ENCODE results near the gene NCAPD2.
"Not testable (repeated sequence)": the region's sequence is repeated elsewhere in the genome, so short reads cannot be mapped to it uniquely, and the experiment has no call there.

Gene NCAPD2

GRCh38 chr12:6476489-6476888, 17.4 kb upstream of the NCAPD2 start:
- DNase-seq, result no peak
- H3K36me3 ChIP-seq (ENCODE audit: control insufficient read depth in 4 of 4, insufficient read depth in 4 of 4, low read length in 3 of 4), result no peaks in the 10 kb centered on the region
- CTCF ChIA-PET, result no interaction called here

GRCh38 chr12:6477601-6478377, 16.1 kb upstream of the NCAPD2 start:
- H3K4me3 ChIP-seq (ENCODE audit: control insufficient read depth in 1 of 7, extremely low read depth in 1 of 7, insufficient read depth in 4 of 7, low read depth in 2 of 7, low read length in 6 of 7); H3K9me3 ChIP-seq (ENCODE audit: control extremely low read depth in 1 of 5, control insufficient read depth in 4 of 5, insufficient read depth in 2 of 5, low read depth in 1 of 5, low read length in 4 of 5); DNase-seq; H3K27me3 ChIP-seq (replicated peaks in 2 of 5; ENCODE audit: control insufficient read depth in 4 of 5, insufficient read depth in 5 of 5, low read length in 4 of 5); H3K27ac ChIP-seq (ENCODE audit: insufficient read depth in 1 of 2, low read depth in 1 of 2, low read length in 2 of 2, poor library complexity in 1 of 2, severe bottlenecking in 2 of 2); H3K36me3 ChIP-seq (ENCODE audit: control insufficient read depth in 4 of 4, insufficient read depth in 4 of 4, low read length in 3 of 4); POLR2A ChIA-PET; H3K4me1 ChIP-seq (ENCODE audit: control extremely low read depth in 1 of 4, control insufficient read depth in 4 of 4, insufficient read depth in 4 of 4, low read length in 3 of 4); CTCF ChIA-PET: not testable (repeated sequence)
- 97% methylated on average over 30 of the region's 37 CpGs for WGBS (ENCODE audit: insufficient coverage)

More at GRCh38 chr12:6476489-6476888, 17.4 kb upstream of the NCAPD2 start:
- Histone ChIP-seq H3K27me3 (replicated peaks in 2 of 5; ENCODE audit: control insufficient read depth in 4 of 5, insufficient read depth in 5 of 5, low read length in 4 of 5) (no peaks in the 10 kb centered on the region), H3K4me3 (ENCODE audit: control insufficient read depth in 1 of 7, extremely low read depth in 1 of 7, insufficient read depth in 4 of 7, low read depth in 2 of 7, low read length in 6 of 7) (no peak overlapping the region), H3K27ac (ENCODE audit: insufficient read depth in 1 of 2, low read depth in 1 of 2, low read length in 2 of 2, poor library complexity in 1 of 2, severe bottlenecking in 2 of 2) (no peak overlapping the region), H3K4me1 (ENCODE audit: control extremely low read depth in 1 of 4, control insufficient read depth in 4 of 4, insufficient read depth in 4 of 4, low read length in 3 of 4) (no peaks in the 10 kb centered on the region), H3K9me3 (ENCODE audit: control extremely low read depth in 1 of 5, control insufficient read depth in 4 of 5, insufficient read depth in 2 of 5, low read depth in 1 of 5, low read length in 4 of 5) (no peaks in the 10 kb centered on the region)
- POLR2A ChIA-PET, result no interaction called here
- 85% methylated on average over 2 of the region's 3 CpGs for WGBS (ENCODE audit: insufficient coverage)

GRCh38 chr12:6478416-6478815, 15.5 kb upstream of the NCAPD2 start:
- ChIA-PET CTCF (no interaction called here), POLR2A (no interaction called here)
- Histone ChIP-seq H3K27ac (ENCODE audit: insufficient read depth in 1 of 2, low read depth in 1 of 2, low read length in 2 of 2, poor library complexity in 1 of 2, severe bottlenecking in 2 of 2) (no peak overlapping the region), H3K9me3 (ENCODE audit: control extremely low read depth in 1 of 5, control insufficient read depth in 4 of 5, insufficient read depth in 2 of 5, low read depth in 1 of 5, low read length in 4 of 5) (no peaks in the 10 kb centered on the region), H3K4me1 (ENCODE audit: control extremely low read depth in 1 of 4, control insufficient read depth in 4 of 4, insufficient read depth in 4 of 4, low read length in 3 of 4) (no peaks in the 10 kb centered on the region), H3K36me3 (ENCODE audit: control insufficient read depth in 4 of 4, insufficient read depth in 4 of 4, low read length in 3 of 4) (no peaks in the 10 kb centered on the region), H3K4me3 (ENCODE audit: control insufficient read depth in 1 of 7, extremely low read depth in 1 of 7, insufficient read depth in 4 of 7, low read depth in 2 of 7, low read length in 6 of 7) (no peak overlapping the region), H3K27me3 (replicated peaks in 2 of 5; ENCODE audit: control insufficient read depth in 4 of 5, insufficient read depth in 5 of 5, low read length in 4 of 5) (no peaks in the 10 kb centered on the region)
- no peak for DNase-seq
- 97% methylated on average over 20 of the region's 20 CpGs for WGBS (ENCODE audit: insufficient coverage)

GRCh38 chr12:6488240-6488639, 5.7 kb upstream of the NCAPD2 start:
- Histone ChIP-seq H3K27ac (ENCODE audit: insufficient read depth in 1 of 2, low read depth in 1 of 2, low read length in 2 of 2, poor library complexity in 1 of 2, severe bottlenecking in 2 of 2) (no peak overlapping the region), H3K9me3 (ENCODE audit: control extremely low read depth in 1 of 5, control insufficient read depth in 4 of 5, insufficient read depth in 2 of 5, low read depth in 1 of 5, low read length in 4 of 5) (no peaks in the 10 kb centered on the region), H3K4me3 (ENCODE audit: control insufficient read depth in 1 of 7, extremely low read depth in 1 of 7, insufficient read depth in 4 of 7, low read depth in 2 of 7, low read length in 6 of 7) (no peak overlapping the region), H3K4me1 (ENCODE audit: control extremely low read depth in 1 of 4, control insufficient read depth in 4 of 4, insufficient read depth in 4 of 4, low read length in 3 of 4) (peaks cover 8 to 12% (median 10%) of the 10 kb centered on the region in 4 experiments), H3K36me3 (ENCODE audit: control insufficient read depth in 4 of 4, insufficient read depth in 4 of 4, low read length in 3 of 4) (peaks cover 0 to 6% (median 2%) of the 10 kb centered on the region in 4 experiments), H3K27me3 (replicated peaks in 2 of 5; ENCODE audit: control insufficient read depth in 4 of 5, insufficient read depth in 5 of 5, low read length in 4 of 5) (no peaks in the 10 kb centered on the region)
- ChIA-PET POLR2A (interaction anchor here (2.2 kb wide), 1 partner anchor 18 kb away, joined by 8 read pairs; the partner anchor contains the start of gene VAMP1), CTCF (interaction anchor here (1.1 to 3.0 kb wide), 2 partner anchors 9 to 23 kb away, joined by 4 to 12 read pairs; no protein-coding TSS in a partner anchor)
- WGBS (ENCODE audit: insufficient coverage), result 100% methylated on average over 1 of the region's 1 CpG
- DNase-seq, result no peak

- DNase-seq, result no peak
- 86% methylated on average over 4 of the region's 4 CpGs for WGBS (ENCODE audit: insufficient coverage)
- CTCF ChIA-PET, result no interaction called here
Observed at GRCh38 chr12:6489449-6489848, 4.5 kb upstream of the NCAPD2 start.

GRCh38 chr12:6490673-6491072, 3.2 kb upstream of the NCAPD2 start:
- WGBS (ENCODE audit: insufficient coverage), result no CpG with 5 or more reads among the region's 1 CpG
- H3K4me3 ChIP-seq (ENCODE audit: control insufficient read depth in 1 of 7, extremely low read depth in 1 of 7, insufficient read depth in 4 of 7, low read depth in 2 of 7, low read length in 6 of 7); POLR2A ChIA-PET; H3K9me3 ChIP-seq (ENCODE audit: control extremely low read depth in 1 of 5, control insufficient read depth in 4 of 5, insufficient read depth in 2 of 5, low read depth in 1 of 5, low read length in 4 of 5); H3K27ac ChIP-seq (ENCODE audit: insufficient read depth in 1 of 2, low read depth in 1 of 2, low read length in 2 of 2, poor library complexity in 1 of 2, severe bottlenecking in 2 of 2); DNase-seq; H3K27me3 ChIP-seq (replicated peaks in 2 of 5; ENCODE audit: control insufficient read depth in 4 of 5, insufficient read depth in 5 of 5, low read length in 4 of 5); H3K36me3 ChIP-seq (ENCODE audit: control insufficient read depth in 4 of 4, insufficient read depth in 4 of 4, low read length in 3 of 4): not testable (repeated sequence)
- H3K4me1 ChIP-seq (ENCODE audit: control extremely low read depth in 1 of 4, control insufficient read depth in 4 of 4, insufficient read depth in 4 of 4, low read length in 3 of 4), result peaks cover 21 to 29% (median 25%) of the 10 kb centered on the region in 4 experiments
- CTCF ChIA-PET, result interaction anchor here (0.7 to 0.8 kb wide), 4 partner anchors 11 to 78 kb away, joined by 3 read pairs; partner anchors contain the start of gene NOP2

More at GRCh38 chr12:6489449-6489848, 4.5 kb upstream of the NCAPD2 start:
- Histone ChIP-seq H3K4me1 (ENCODE audit: control extremely low read depth in 1 of 4, control insufficient read depth in 4 of 4, insufficient read depth in 4 of 4, low read length in 3 of 4) (peaks cover 10 to 16% (median 13%) of the 10 kb centered on the region in 4 experiments), H3K36me3 (ENCODE audit: control insufficient read depth in 4 of 4, insufficient read depth in 4 of 4, low read length in 3 of 4) (peaks cover 0 to 6% (median 2%) of the 10 kb centered on the region in 4 experiments), H3K27me3 (replicated peaks in 2 of 5; ENCODE audit: control insufficient read depth in 4 of 5, insufficient read depth in 5 of 5, low read length in 4 of 5) (no peaks in the 10 kb centered on the region), H3K27ac (ENCODE audit: insufficient read depth in 1 of 2, low read depth in 1 of 2, low read length in 2 of 2, poor library complexity in 1 of 2, severe bottlenecking in 2 of 2) (no peak overlapping the region), H3K9me3 (ENCODE audit: control extremely low read depth in 1 of 5, control insufficient read depth in 4 of 5, insufficient read depth in 2 of 5, low read depth in 1 of 5, low read length in 4 of 5) (no peaks in the 10 kb centered on the region), H3K4me3 (ENCODE audit: control insufficient read depth in 1 of 7, extremely low read depth in 1 of 7, insufficient read depth in 4 of 7, low read depth in 2 of 7, low read length in 6 of 7) (no peak overlapping the region)
- POLR2A ChIA-PET, result interaction anchor here (2.2 kb wide), 1 partner anchor 19 kb away, joined by 8 read pairs; the partner anchor contains the start of gene VAMP1
